Hindlimb muscle (tissue), 1 donor: Measurements from ENCODE around the gene ASGR1. TPM values are rescaled to one million over a fixed set of nuclear protein-coding genes. Genes with fewer than 3 reads are reported as not detected.

ENCODE experiments used
- polyA plus RNA-seq: library from polyadenylated mRNA; unstranded; fragments of 120-200 nt; gene quantifications from one replicate; pipeline ENCODE4 v1.2.1, GENCODE V29; 2013; ENCODE audit not compliant: insufficient read length

Gene ASGR1
- polyA plus RNA-seq, 1 donor, result 1.8 TPM

Other genes starting within 250 kb of the ASGR1 start
- 0.79 TPM for gene ALOX12, start 183.3 kb downstream of the ASGR1 start, polyA plus RNA-seq
- 123 TPM for gene RNASEK, start 166.7 kb downstream of the ASGR1 start, polyA plus RNA-seq
- gene BCL6B, start 156.3 kb downstream of the ASGR1 start, polyA plus RNA-seq, result 20.9 TPM
- gene SLC16A13, start 143.4 kb downstream of the ASGR1 start, polyA plus RNA-seq, result 2.2 TPM
- gene SLC16A11, start 135.3 kb downstream of the ASGR1 start, polyA plus RNA-seq, result 0.50 TPM
- 1.7 TPM for gene CLEC10A, start 99.1 kb downstream of the ASGR1 start, polyA plus RNA-seq
- 0.36 TPM for gene ASGR2, start 64.5 kb downstream of the ASGR1 start, polyA plus RNA-seq
- gene DLG4, start 40.5 kb upstream of the ASGR1 start, polyA plus RNA-seq, result 18.6 TPM
- 260 TPM for gene ACADVL, start 40.6 kb upstream of the ASGR1 start, polyA plus RNA-seq
- 40.6 TPM for gene DVL2, start 55.1 kb upstream of the ASGR1 start, polyA plus RNA-seq
- gene PHF23, start 60.1 kb upstream of the ASGR1 start, polyA plus RNA-seq, result 34.4 TPM
- 269 TPM for gene GABARAP, start 63.1 kb upstream of the ASGR1 start, polyA plus RNA-seq
- gene CTDNEP1, start 72.4 kb upstream of the ASGR1 start, polyA plus RNA-seq, result 184 TPM
- gene ELP5, start 72.8 kb upstream of the ASGR1 start, polyA plus RNA-seq, result 46.1 TPM
- gene CLDN7, start 83.1 kb upstream of the ASGR1 start, polyA plus RNA-seq, result 1.6 TPM
- 42.0 TPM for gene SLC2A4, start 102.3 kb upstream of the ASGR1 start, polyA plus RNA-seq
- gene YBX2, start 115.3 kb upstream of the ASGR1 start, polyA plus RNA-seq, result 3.6 TPM
- 295 TPM for gene EIF5A, start 128.3 kb upstream of the ASGR1 start, polyA plus RNA-seq
- gene GPS2, start 136.0 kb upstream of the ASGR1 start, polyA plus RNA-seq, result 68.4 TPM
- gene NEURL4, start 150.0 kb upstream of the ASGR1 start, polyA plus RNA-seq, result 23.9 TPM
- gene ACAP1, start 157.2 kb upstream of the ASGR1 start, polyA plus RNA-seq, result 13.6 TPM
- 8.9 TPM for gene KCTD11, start 172.8 kb upstream of the ASGR1 start, polyA plus RNA-seq
- not detected for gene TMEM95, start 175.8 kb upstream of the ASGR1 start, polyA plus RNA-seq
- gene TNK1, start 201.7 kb upstream of the ASGR1 start, polyA plus RNA-seq, result 0.66 TPM
- gene PLSCR3, start 215.2 kb upstream of the ASGR1 start, polyA plus RNA-seq, result 31.1 TPM
- gene TMEM256, start 224.7 kb upstream of the ASGR1 start, polyA plus RNA-seq, result 52.9 TPM
- gene NLGN2, start 228.5 kb upstream of the ASGR1 start, polyA plus RNA-seq, result 31.4 TPM
- not detected for gene SPEM1, start 241.0 kb upstream of the ASGR1 start, polyA plus RNA-seq
- not detected for gene SPEM2, start 246.2 kb upstream of the ASGR1 start, polyA plus RNA-seq
- not detected for gene SPEM3, start 249.5 kb upstream of the ASGR1 start, polyA plus RNA-seq